Prostate gland (tissue), 2 donors: ENCODE measurements around the gene TMEM198.

Experiments used
- POLR2A ChIP-seq: fragments of 450-650 bp; IDR thresholded peaks from one replicate; pipeline ENCODE4 v1.6.1; 2016; ENCODE audit warnings: antibody characterized with exemption, mild to moderate bottlenecking
- TF ChIP-seq, protein P1 (sequence below), 4 experiments: fragments of 200-600 bp in 2 of 4; fragments of 450-650 bp in 2 of 4; sonication (generic) in 2 of 4; IDR thresholded peaks; 1 replicate in 3 of 4; 2 replicates in 1 of 4; pipeline ENCODE4 v1.5.1; 2016 to 2019; ENCODE audit warnings: antibody characterized with exemption in 4 of 4, mild to moderate bottlenecking in 2 of 4, moderate library complexity in 2 of 4

DNA sequence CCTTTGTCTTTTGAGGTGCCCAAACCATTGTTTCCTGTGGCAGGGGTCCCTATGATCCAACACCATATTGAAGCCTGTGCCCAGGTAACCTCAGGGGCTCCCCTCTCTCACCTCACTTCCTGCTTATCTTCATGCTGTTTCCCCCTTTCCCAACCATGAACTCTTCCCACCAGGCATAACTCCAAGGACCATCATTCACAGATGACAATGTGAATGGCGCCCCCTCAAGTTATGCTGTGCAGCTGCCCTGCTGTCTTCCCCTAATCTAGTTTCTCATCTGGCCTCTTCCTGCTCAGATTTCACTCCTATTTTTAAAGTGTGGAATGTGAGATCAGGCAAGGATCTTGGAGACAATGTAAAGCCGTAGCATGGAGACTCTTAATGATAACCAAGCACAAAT, 43.7 kb upstream of the TMEM198 start:
- no peak for TF ChIP-seq POLR2A
- TF ChIP-seq, protein P1, sequence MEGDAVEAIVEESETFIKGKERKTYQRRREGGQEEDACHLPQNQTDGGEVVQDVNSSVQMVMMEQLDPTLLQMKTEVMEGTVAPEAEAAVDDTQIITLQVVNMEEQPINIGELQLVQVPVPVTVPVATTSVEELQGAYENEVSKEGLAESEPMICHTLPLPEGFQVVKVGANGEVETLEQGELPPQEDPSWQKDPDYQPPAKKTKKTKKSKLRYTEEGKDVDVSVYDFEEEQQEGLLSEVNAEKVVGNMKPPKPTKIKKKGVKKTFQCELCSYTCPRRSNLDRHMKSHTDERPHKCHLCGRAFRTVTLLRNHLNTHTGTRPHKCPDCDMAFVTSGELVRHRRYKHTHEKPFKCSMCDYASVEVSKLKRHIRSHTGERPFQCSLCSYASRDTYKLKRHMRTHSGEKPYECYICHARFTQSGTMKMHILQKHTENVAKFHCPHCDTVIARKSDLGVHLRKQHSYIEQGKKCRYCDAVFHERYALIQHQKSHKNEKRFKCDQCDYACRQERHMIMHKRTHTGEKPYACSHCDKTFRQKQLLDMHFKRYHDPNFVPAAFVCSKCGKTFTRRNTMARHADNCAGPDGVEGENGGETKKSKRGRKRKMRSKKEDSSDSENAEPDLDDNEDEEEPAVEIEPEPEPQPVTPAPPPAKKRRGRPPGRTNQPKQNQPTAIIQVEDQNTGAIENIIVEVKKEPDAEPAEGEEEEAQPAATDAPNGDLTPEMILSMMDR (IDR thresholded peaks at IDR 0.05): no peak
